Astrocyte (in vitro differentiated cells and primary cell): ENCODE measurements around the gene UNC80. TPM values are rescaled to one million over a fixed set of nuclear protein-coding genes. Genes with fewer than 3 reads are reported as not detected.

Experiments
- DNase-seq: peaks from one replicate; pipeline ENCODE4 v3.0.0-alpha.2; 2010; ENCODE audit warnings: low read depth
- FAIRE-seq: peaks from 2 replicates; lab custom pipeline; 2011; peaks lifted over from hg19 to GRCh38; lab: Jason Lieb, UNC
- H2AFZ ChIP-seq: 2 replicates; pipeline ENCODE4 v1.6.0; 2012; ENCODE audit warnings: low read depth, low read length, inconsistent platforms
- H3K27ac ChIP-seq: 2 replicates; pipeline ENCODE4 v1.5.1; 2011; ENCODE audit warnings: low read depth, low read length, inconsistent platforms
- H3K27me3 ChIP-seq: 2 replicates; pipeline ENCODE4 v1.6.0; 2011; ENCODE audit warnings: low read length, inconsistent platforms; ENCODE audit not compliant: insufficient read depth
- H3K36me3 ChIP-seq: 2 replicates; pipeline ENCODE4 v1.5.1; 2011; ENCODE audit warnings: low read length, inconsistent platforms; ENCODE audit not compliant: insufficient read depth
- H3K4me1 ChIP-seq: 2 replicates; pipeline ENCODE4 v1.5.1; 2011; ENCODE audit warnings: low read length, inconsistent platforms; ENCODE audit not compliant: insufficient read depth
- H3K4me2 ChIP-seq: 2 replicates; pipeline ENCODE4 v1.6.0; 2012; ENCODE audit warnings: low read length, inconsistent platforms
- H3K4me3 ChIP-seq: 2 replicates; pipeline ENCODE4 v1.5.1; 2011; ENCODE audit warnings: low read depth, mild to moderate bottlenecking, low read length, inconsistent platforms; ENCODE audit not compliant: insufficient read depth
- H3K79me2 ChIP-seq: 2 replicates; pipeline ENCODE4 v1.6.0; 2012; ENCODE audit warnings: mild to moderate bottlenecking, low read length, inconsistent platforms; ENCODE audit not compliant: insufficient read depth
- H3K9ac ChIP-seq: 2 replicates; pipeline ENCODE4 v1.6.0; 2012; ENCODE audit warnings: mild to moderate bottlenecking, low read length, inconsistent platforms
- H3K9me3 ChIP-seq: 2 replicates; pipeline ENCODE4 v1.5.1; 2012; ENCODE audit warnings: low read depth, mild to moderate bottlenecking, low read length, inconsistent platforms; ENCODE audit not compliant: insufficient read depth
- H4K20me1 ChIP-seq: 2 replicates; pipeline ENCODE4 v1.6.0; 2012; ENCODE audit warnings: low read length, inconsistent platforms; ENCODE audit not compliant: insufficient read depth
- H3K27ac Mint-ChIP-seq: one replicate; pipeline ENCODE4 v1.8.0; 2021; ENCODE audit warnings: mild to moderate bottlenecking, mixed read lengths; ENCODE audit not compliant: unreplicated experiment
- H3K27me3 Mint-ChIP-seq: one replicate; pipeline ENCODE4 v1.8.0; 2021; ENCODE audit warnings: low read depth, mixed read lengths; ENCODE audit not compliant: unreplicated experiment
- H3K36me3 Mint-ChIP-seq: one replicate; pipeline ENCODE4 v1.8.0; 2021; ENCODE audit warnings: low read depth, mixed read lengths; ENCODE audit not compliant: unreplicated experiment
- H3K4me1 Mint-ChIP-seq: one replicate; pipeline ENCODE4 v1.8.0; 2021; ENCODE audit warnings: low read depth, mixed read lengths; ENCODE audit not compliant: unreplicated experiment
- H3K4me3 Mint-ChIP-seq: one replicate; pipeline ENCODE4 v1.8.0; 2021; ENCODE audit warnings: mild to moderate bottlenecking, moderate library complexity, mixed read lengths; ENCODE audit not compliant: unreplicated experiment
- H3K9me3 Mint-ChIP-seq: one replicate; pipeline ENCODE4 v1.8.0; 2021; ENCODE audit warnings: mild to moderate bottlenecking, mixed read lengths; ENCODE audit not compliant: unreplicated experiment
- EZH2 ChIP-seq: IDR thresholded peaks from 2 replicates; pipeline ENCODE4 v1.6.1; 2012; ENCODE audit warnings: mild to moderate bottlenecking, low read length, inconsistent platforms; ENCODE audit not compliant: insufficient read depth
- total RNA-seq: library from RNA; stranded (reverse); gene quantifications from 2 replicates; pipeline ENCODE4 v1.2.1, GENCODE V29; 2021
- TF ChIP-seq, protein P1 (sequence below): IDR thresholded peaks from 2 replicates; pipeline ENCODE4 v1.5.1; 2011; ENCODE audit warnings: low read depth, mild to moderate bottlenecking, inconsistent platforms, low read length, moderate library complexity; ENCODE audit not compliant: insufficient read depth

The UNC80 gene
- total RNA-seq, 1 donor from 2014 or later, result 0.27 TPM

DNA sequence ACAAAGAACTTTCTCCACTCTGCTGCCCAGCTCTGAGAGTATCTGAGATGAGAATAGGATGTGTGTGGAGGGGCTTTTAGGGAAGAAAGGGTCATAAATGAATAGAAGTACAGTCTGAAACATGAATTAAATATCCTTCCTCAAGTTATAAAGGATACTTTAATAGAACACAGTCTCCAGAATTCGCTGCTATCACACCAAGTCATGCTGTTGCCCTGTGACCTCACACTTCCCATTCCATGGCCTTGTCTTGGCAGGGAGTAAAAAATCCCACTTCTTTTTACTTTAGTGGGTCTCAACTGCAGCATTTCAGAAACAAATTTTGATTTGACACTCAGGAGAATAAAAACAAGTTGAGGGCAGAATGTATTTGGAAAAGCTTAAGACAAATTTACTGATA lies 227.0 kb downstream of the UNC80 start:
- no peaks in the 10 kb centered on the region for H3K9me3 ChIP-seq
- H3K27ac Mint-ChIP-seq, result no peak overlapping the region
- no peak overlapping the region for H3K27ac ChIP-seq
- peaks cover 3% of the 10 kb centered on the region for H3K4me1 ChIP-seq
- H3K4me1 Mint-ChIP-seq, result peaks cover 3% of the 10 kb centered on the region
- H3K27me3 Mint-ChIP-seq, result no peaks in the 10 kb centered on the region
- no peak for FAIRE-seq
- H3K4me2 ChIP-seq, result no peak overlapping the region
- H3K79me2 ChIP-seq, result peaks cover 12% of the 10 kb centered on the region
- H3K36me3 Mint-ChIP-seq, result no peaks in the 10 kb centered on the region
- no peak for DNase-seq
- no peaks in the 10 kb centered on the region for H4K20me1 ChIP-seq
- no peak for TF ChIP-seq EZH2
- TF ChIP-seq, protein P1, sequence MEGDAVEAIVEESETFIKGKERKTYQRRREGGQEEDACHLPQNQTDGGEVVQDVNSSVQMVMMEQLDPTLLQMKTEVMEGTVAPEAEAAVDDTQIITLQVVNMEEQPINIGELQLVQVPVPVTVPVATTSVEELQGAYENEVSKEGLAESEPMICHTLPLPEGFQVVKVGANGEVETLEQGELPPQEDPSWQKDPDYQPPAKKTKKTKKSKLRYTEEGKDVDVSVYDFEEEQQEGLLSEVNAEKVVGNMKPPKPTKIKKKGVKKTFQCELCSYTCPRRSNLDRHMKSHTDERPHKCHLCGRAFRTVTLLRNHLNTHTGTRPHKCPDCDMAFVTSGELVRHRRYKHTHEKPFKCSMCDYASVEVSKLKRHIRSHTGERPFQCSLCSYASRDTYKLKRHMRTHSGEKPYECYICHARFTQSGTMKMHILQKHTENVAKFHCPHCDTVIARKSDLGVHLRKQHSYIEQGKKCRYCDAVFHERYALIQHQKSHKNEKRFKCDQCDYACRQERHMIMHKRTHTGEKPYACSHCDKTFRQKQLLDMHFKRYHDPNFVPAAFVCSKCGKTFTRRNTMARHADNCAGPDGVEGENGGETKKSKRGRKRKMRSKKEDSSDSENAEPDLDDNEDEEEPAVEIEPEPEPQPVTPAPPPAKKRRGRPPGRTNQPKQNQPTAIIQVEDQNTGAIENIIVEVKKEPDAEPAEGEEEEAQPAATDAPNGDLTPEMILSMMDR, result no peak
- no peaks in the 10 kb centered on the region for H3K9me3 Mint-ChIP-seq
- no peak overlapping the region for H3K4me3 Mint-ChIP-seq
- H3K36me3 ChIP-seq, result no peaks in the 10 kb centered on the region
- H2AFZ ChIP-seq, result no peak overlapping the region
- no peak overlapping the region for H3K9ac ChIP-seq
- H3K27me3 ChIP-seq, result no peaks in the 10 kb centered on the region
- no peak overlapping the region for H3K4me3 ChIP-seq

DNA sequence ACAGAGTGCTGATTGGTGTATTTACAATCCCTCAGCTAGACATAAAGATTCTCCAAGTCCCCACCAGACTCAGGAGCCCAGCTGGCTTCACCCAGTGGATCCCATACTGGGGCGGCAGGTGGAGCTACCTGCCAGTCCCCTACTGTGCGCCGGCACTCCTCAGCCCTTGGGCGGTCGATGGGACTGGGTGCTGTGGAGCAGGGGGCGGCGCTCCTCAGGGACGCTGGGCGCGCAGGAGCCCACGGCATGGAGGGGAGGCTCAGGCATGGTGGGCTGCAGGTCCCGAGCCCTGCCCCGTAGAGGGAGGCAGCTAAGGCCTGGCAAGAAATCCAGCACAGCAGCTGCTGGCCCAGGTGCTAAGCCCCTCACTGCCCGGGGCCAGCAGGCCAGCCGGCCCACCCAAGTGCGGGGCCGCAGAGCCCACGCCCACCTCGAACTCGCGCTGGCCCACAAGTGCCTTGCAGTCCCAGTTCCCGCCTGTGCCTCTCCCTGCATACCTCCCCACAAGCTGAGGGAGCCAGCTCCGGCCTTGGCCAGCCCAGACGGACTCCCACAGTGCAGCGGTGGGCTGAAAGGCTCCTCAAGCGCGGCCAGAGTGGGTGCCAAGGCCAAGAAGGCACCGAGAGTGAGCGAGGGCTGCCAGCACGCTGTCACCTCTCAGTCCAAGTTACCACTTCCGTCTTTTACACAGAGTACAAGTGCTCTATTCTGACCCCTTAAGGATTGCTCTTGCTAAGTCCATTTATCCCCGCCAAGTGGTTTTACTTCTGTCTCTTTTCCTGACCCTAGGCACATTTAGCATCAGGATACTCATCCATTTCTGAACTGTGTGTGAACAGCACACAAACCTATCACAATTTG lies 229.1 kb downstream of the UNC80 start:
- H2AFZ ChIP-seq, result no peak overlapping the region
- Mint-ChIP-seq H3K4me3 (no peak overlapping the region), H3K27ac (no peak overlapping the region), H3K9me3 (no peaks in the 10 kb centered on the region), H3K36me3 (no peaks in the 10 kb centered on the region), H3K4me1 (peaks cover 18% of the 10 kb centered on the region), H3K27me3 (no peaks in the 10 kb centered on the region)
- H3K9me3 ChIP-seq, result no peaks in the 10 kb centered on the region
- DNase-seq (no peak), FAIRE-seq (no peak)
- no peaks in the 10 kb centered on the region for H3K27me3 ChIP-seq
- no peak overlapping the region for H3K9ac ChIP-seq
- peaks cover 3% of the 10 kb centered on the region for H3K4me1 ChIP-seq
- no peaks in the 10 kb centered on the region for H3K36me3 ChIP-seq
- TF ChIP-seq EZH2, result no peak
- TF ChIP-seq, protein P1, result no peak
- peaks cover 15% of the 10 kb centered on the region for H4K20me1 ChIP-seq
- H3K4me2 ChIP-seq, result no peak overlapping the region
- no peak overlapping the region for H3K27ac ChIP-seq
- peaks cover 33% of the 10 kb centered on the region for H3K79me2 ChIP-seq
- H3K4me3 ChIP-seq, result no peak overlapping the region
